Sigmoid colon (tissue), 7 donors: ENCODE measurements around the gene SCRN1. TPM values are rescaled to one million over a fixed set of nuclear protein-coding genes. Genes with fewer than 3 reads are reported as not detected.

Source experiments
- DNase-seq: peaks from one replicate; pipeline ENCODE4 v3.0.0-alpha.2; 2019
- H3K27ac ChIP-seq, 4 donors: fragments of 200-600 bp; sonication (generic); one replicate each; pipeline ENCODE4 v1.5.1; 2016 to 2019; ENCODE audit warnings: mild to moderate bottlenecking in 1 of 4
- H3K27me3 ChIP-seq, 3 donors: fragments of 200-600 bp; sonication (generic); one replicate each; pipeline ENCODE4 v1.5.1; 2019; ENCODE audit warnings: mild to moderate bottlenecking in 1 of 3
- H3K36me3 ChIP-seq, 4 donors: fragments of 200-600 bp; sonication (generic); one replicate each; pipeline ENCODE4 v1.5.1; 2016 to 2019
- H3K4me1 ChIP-seq, 4 donors: fragments of 200-600 bp; sonication (generic); one replicate each; pipeline ENCODE4 v1.5.1; 2017 to 2019
- H3K4me3 ChIP-seq, 4 donors: fragments of 200-600 bp; sonication (generic); one replicate each; pipeline ENCODE4 v1.5.1; 2017 to 2019; ENCODE audit warnings: mild to moderate bottlenecking in 2 of 4, moderate library complexity in 1 of 4
- H3K9me3 ChIP-seq, 4 donors: fragments of 200-600 bp in 3 of 4; sonication (generic) in 3 of 4; one replicate each; pipeline versions ENCODE4 v1.5.1 to v1.6.1; 2013 to 2019
- CTCF ChIP-seq, 4 experiments: fragments of 450-650 bp in 3 of 4; fragments of 200-600 bp in 1 of 4; IDR thresholded peaks; one replicate each; pipeline ENCODE4 v1.5.1; 2016 to 2019; ENCODE audit warnings: antibody characterized with exemption in 4 of 4, mild to moderate bottlenecking in 3 of 4, moderate library complexity in 2 of 4
- EP300 ChIP-seq, 4 donors: sonication (generic); formaldehyde crosslinking; IDR thresholded peaks; one replicate each; pipeline ENCODE4 v1.6.1; 2017; ENCODE audit warnings: antibody characterized with exemption in 4 of 4
- POLR2A ChIP-seq, 2 donors: fragments of 450-650 bp; IDR thresholded peaks; one replicate each; pipeline ENCODE4 v1.6.1; 2016; ENCODE audit warnings: antibody characterized with exemption in 2 of 2, mild to moderate bottlenecking in 2 of 2, moderate library complexity in 2 of 2
- POLR2AphosphoS5 ChIP-seq, 4 donors: sonication (generic); formaldehyde crosslinking; IDR thresholded peaks; one replicate each; pipeline ENCODE4 v1.6.1; 2017; ENCODE audit warnings: antibody characterized with exemption in 4 of 4
- WGBS, 2 donors: extraction: QIAGEN DNeasy Blood & Tissue Kit; methylation state at CpG; one replicate each; pipeline ENCODE4 v1.1.7; 2013; 5-methylcytosine and 5-hydroxymethylcytosine counted together
- intact Hi-C: fragments of 100-400 bp; cut with DNase I; formaldehyde crosslinking; loops from one replicate; pipeline ENCODE4 v1.15.1; 2023
- polyA plus RNA-seq, 3 donors: library from polyadenylated mRNA; stranded (reverse); fragments of 200-250 nt; gene quantifications; one replicate each; pipeline ENCODE4 v1.2.3, GENCODE V29; 2013
- total RNA-seq, 4 donors: library from RNA; depleted of rRNA; stranded (reverse); fragments of >200 nt; gene quantifications; one replicate each; pipeline ENCODE4 v1.1.0, GENCODE V29; 2016
- donor health status: healthy with polysubstance abuse.
- donor health status: Bipolar disorder and iron deficiency.
- donor health status: healthy.

SCRN1 gene
- total and polyA plus RNA-seq, 7 donors: 5.1 to 55.0 (median 44.5) TPM

GRCh38 chr7:29996321-29996720 is 6.7 kb upstream of the SCRN1 start:
- DNase-seq: no peak
- H3K4me1 ChIP-seq: no peaks in the 10 kb centered on the region
- no peak overlapping the region for H3K27ac ChIP-seq
- no peaks in the 10 kb centered on the region for H3K27me3 ChIP-seq
- intact Hi-C loops: no loop called here
- no peaks in the 10 kb centered on the region for H3K36me3 ChIP-seq
- peaks cover 0 to 8% (median 3%) of the 10 kb centered on the region in 4 donors for H3K9me3 ChIP-seq
- no peak for TF ChIP-seq POLR2AphosphoS5 (IDR thresholded peaks at IDR 0.05)
- no peak overlapping the region for H3K4me3 ChIP-seq

GRCh38 chr7:29995652-29996051 is 6.1 kb upstream of the SCRN1 start:
- TF ChIP-seq POLR2AphosphoS5 (IDR thresholded peaks at IDR 0.05) (no peak), EP300 (IDR thresholded peaks at IDR 0.05) (no peak), POLR2A (IDR thresholded peaks at IDR 0.05) (no peak)
- H3K4me1 ChIP-seq: no peaks in the 10 kb centered on the region
- no peak overlapping the region for H3K4me3 ChIP-seq
- no peak overlapping the region for H3K27ac ChIP-seq
- DNase-seq: no peak
- peaks cover 0 to 8% (median 3%) of the 10 kb centered on the region in 4 donors for H3K9me3 ChIP-seq
- H3K36me3 ChIP-seq: no peaks in the 10 kb centered on the region
- H3K27me3 ChIP-seq: no peaks in the 10 kb centered on the region
- intact Hi-C loops: no loop called here

GRCh38 chr7:29993140-29993539 is 3.5 kb upstream of the SCRN1 start:
- Histone ChIP-seq H3K4me1 (peaks cover 0 to 15% (median 6%) of the 10 kb centered on the region in 4 donors), H3K27ac (no peak overlapping the region), H3K4me3 (no peak overlapping the region), H3K27me3 (no peaks in the 10 kb centered on the region), H3K9me3 (peaks cover 0 to 8% (median 3%) of the 10 kb centered on the region in 4 donors), H3K36me3 (no peaks in the 10 kb centered on the region)
- intact Hi-C loops: no loop called here
- WGBS, 2 donors: 93 to 97% methylated on average over 4 of the region's 4 CpGs
- DNase-seq: no peak
- TF ChIP-seq CTCF (IDR thresholded peaks at IDR 0.05): no peak
- no peak for TF ChIP-seq EP300 (IDR thresholded peaks at IDR 0.05)
- no peak for TF ChIP-seq POLR2A (IDR thresholded peaks at IDR 0.05)
- TF ChIP-seq POLR2AphosphoS5 (IDR thresholded peaks at IDR 0.05): no peak

GRCh38 chr7:29991937-29992336 is 2.3 kb upstream of the SCRN1 start:
- Histone ChIP-seq H3K36me3 (no peaks in the 10 kb centered on the region), H3K9me3 (peaks cover 0 to 8% (median 3%) of the 10 kb centered on the region in 4 donors), H3K4me1 (peaks cover 0 to 27% (median 15%) of the 10 kb centered on the region in 4 donors), H3K27me3 (no peaks in the 10 kb centered on the region), H3K4me3 (no peak overlapping the region), H3K27ac (no peak overlapping the region)
- no peak for TF ChIP-seq POLR2A (IDR thresholded peaks at IDR 0.05)
- TF ChIP-seq EP300 (IDR thresholded peaks at IDR 0.05): no peak
- TF ChIP-seq CTCF (IDR thresholded peaks at IDR 0.05): no peak
- intact Hi-C loops: no loop called here
- no peak for DNase-seq
- 93 to 97% methylated on average over 5 of the region's 5 CpGs for WGBS, 2 donors

GRCh38 chr7:29990931-29991330 is 1.3 kb upstream of the SCRN1 start:
- TF ChIP-seq POLR2A (IDR thresholded peaks at IDR 0.05) (no peak), EP300 (IDR thresholded peaks at IDR 0.05) (no peak), CTCF (IDR thresholded peaks at IDR 0.05) (no peak), POLR2AphosphoS5 (IDR thresholded peaks at IDR 0.05) (no peak)
- intact Hi-C loops: no loop called here
- H3K9me3 ChIP-seq: peaks cover 0 to 8% (median 3%) of the 10 kb centered on the region in 4 donors
- H3K36me3 ChIP-seq: no peaks in the 10 kb centered on the region
- H3K27ac ChIP-seq: no peak overlapping the region
- 72 to 87% methylated on average over 4 of the region's 4 CpGs for WGBS, 2 donors
- no peak for DNase-seq
- no peaks in the 10 kb centered on the region for H3K27me3 ChIP-seq
- H3K4me3 ChIP-seq: no peak overlapping the region
- peaks cover 0 to 27% (median 15%) of the 10 kb centered on the region in 4 donors for H3K4me1 ChIP-seq
